A549 (cell line): ENCODE results near the gene ATAD3A. TPM values are rescaled to one million over a fixed set of nuclear protein-coding genes. Genes with fewer than 3 reads are reported as not detected.

Experiments used
- ATAC-seq, 2 experiments: fragments of 200-7000 bp in 1 of 2; fragments of >200 bp in 1 of 2; cut with Nextera tagmentation in 1 of 2; cut with Tn5 transposase in 1 of 2; 3 replicates each; pipeline versions ENCODE4 v1.8.0 to v1.9.1; 2018 to 2020; ENCODE audit warnings: mild to moderate bottlenecking in 1 of 2, moderate library complexity in 1 of 2
- CTCF ChIA-PET: fragments of 300-600 bp; sonication (Branson Sonifier 250); formaldehyde crosslinking; extraction: SDS; loops from one replicate; lab custom pipeline; 2021; ENCODE audit warnings: antibody characterized with exemption, inconsistent platforms; lab: Yijun Ruan, JAX
- POLR2A ChIA-PET: fragments of 350-600 bp; formaldehyde crosslinking; extraction: SDS; loops from one replicate; lab custom pipeline; 2021; ENCODE audit warnings: antibody characterized with exemption, inconsistent platforms; lab: Yijun Ruan, JAX
- DNase-seq, 2 experiments: peaks; one replicate each; pipeline versions ENCODE4 v3.0.0 to v3.0.0-alpha.2; 2011 to 2016; ENCODE audit warnings: low read depth in 1 of 2, low spot score in 1 of 2
- FAIRE-seq: peaks from 2 replicates; lab custom pipeline; 2011; peaks lifted over from hg19 to GRCh38; lab: Jason Lieb, UNC
- H3K27ac ChIP-seq, 2 experiments: fragments of >200 bp; sonication (Bioruptor Twin); formaldehyde crosslinking; 3 replicates each; pipeline ENCODE4 v1.5.1; 2016 to 2017
- H3K4me1 ChIP-seq: fragments of >200 bp; sonication (Bioruptor Twin); formaldehyde crosslinking; 3 replicates; pipeline ENCODE4 v1.6.1; 2016
- H3K4me2 ChIP-seq: fragments of >200 bp; sonication (Bioruptor Twin); formaldehyde crosslinking; 3 replicates; pipeline ENCODE4 v1.6.1; 2016
- H3K4me3 ChIP-seq: fragments of >200 bp; sonication (Bioruptor Twin); formaldehyde crosslinking; 3 replicates; pipeline ENCODE4 v1.5.1; 2016
- H3K9me3 ChIP-seq: fragments of >200 bp; sonication (Bioruptor Twin); formaldehyde crosslinking; 3 replicates; pipeline ENCODE4 v1.6.1; 2016
- BCL3 ChIP-seq: fragments of >200 bp; sonication (Bioruptor Twin); formaldehyde crosslinking; IDR thresholded peaks from 3 replicates; pipeline ENCODE4 v1.6.1; 2016
- CBX2 ChIP-seq: fragments of 200-600 bp; sonication (generic); IDR thresholded peaks from 2 replicates; pipeline ENCODE4 v1.6.1; 2016; ENCODE audit warnings: low read depth, mild to moderate bottlenecking, borderline replicate concordance
- CEBPB ChIP-seq, 2 experiments: fragments of >200 bp in 1 of 2; sonication (Bioruptor Twin) in 1 of 2; formaldehyde crosslinking in 1 of 2; IDR thresholded peaks; 2 replicates each; pipeline ENCODE4 v1.6.1; 2012 to 2016
- CHD4 ChIP-seq: fragments of 200-600 bp; sonication (generic); IDR thresholded peaks from 2 replicates; pipeline ENCODE4 v1.6.1; 2016; ENCODE audit warnings: antibody characterized with exemption, mild to moderate bottlenecking, borderline replicate concordance
- E2F6 ChIP-seq: IDR thresholded peaks from 2 replicates; pipeline ENCODE4 v1.6.1; 2012; ENCODE audit warnings: low read depth, borderline replicate concordance
- ELK1 ChIP-seq: fragments of 150-350 bp; IDR thresholded peaks from 2 replicates; pipeline ENCODE4 v1.6.1; 2014; ENCODE audit warnings: low read depth, mild to moderate bottlenecking, low read length
- FOSL2 ChIP-seq, 2 experiments: fragments of 450-650 bp in 1 of 2; fragments of >200 bp in 1 of 2; sonication (Bioruptor Twin) in 1 of 2; formaldehyde crosslinking; IDR thresholded peaks; 2 replicates each; pipeline versions ENCODE4 v1.5.0 to v1.6.1; 2016 to 2020; ENCODE audit warnings: mild to moderate bottlenecking in 1 of 2, moderate library complexity in 1 of 2
- GATA3 ChIP-seq: IDR thresholded peaks from 2 replicates; pipeline ENCODE4 v1.6.1; 2012; ENCODE audit warnings: borderline replicate concordance
- HMGXB4 ChIP-seq: fragments of 250-450 bp; sonication (Bioruptor Pico); IDR thresholded peaks from 2 replicates; pipeline ENCODE4 v1.5.0; 2021; ENCODE audit warnings: mild to moderate bottlenecking, moderate library complexity, borderline replicate concordance
- HOXB5 ChIP-seq: fragments of 250-450 bp; sonication (Bioruptor Pico); IDR thresholded peaks from 2 replicates; pipeline ENCODE4 v1.5.0; 2020; ENCODE audit warnings: mild to moderate bottlenecking, moderate library complexity
- JUN ChIP-seq, 2 experiments: fragments of >200 bp; sonication (Bioruptor Twin); formaldehyde crosslinking; IDR thresholded peaks; 2 replicates in 1 of 2; 3 replicates in 1 of 2; pipeline ENCODE4 v1.6.1; 2016 to 2017
- KDM1A ChIP-seq: fragments of 200-600 bp; sonication (generic); IDR thresholded peaks from 2 replicates; pipeline ENCODE4 v1.6.1; 2016; ENCODE audit warnings: low read depth, mild to moderate bottlenecking
- MAFK ChIP-seq: fragments of 450-650 bp; IDR thresholded peaks from 2 replicates; pipeline ENCODE4 v1.6.1; 2014; ENCODE audit not compliant: partially characterized antibody
- MAX ChIP-seq: IDR thresholded peaks from 2 replicates; pipeline ENCODE4 v1.6.1; 2012
- MAZ ChIP-seq: fragments of 150-350 bp; IDR thresholded peaks from 2 replicates; pipeline ENCODE4 v1.6.1; 2014; ENCODE audit warnings: antibody characterized with exemption, low read depth, low read length, borderline replicate concordance
- PHF8 ChIP-seq: fragments of 200-600 bp; sonication (generic); IDR thresholded peaks from 2 replicates; pipeline ENCODE4 v1.6.1; 2016; ENCODE audit warnings: low read depth, mild to moderate bottlenecking, antibody characterized with exemption, moderate library complexity, borderline replicate concordance
- RFX5 ChIP-seq: fragments of 450-650 bp; IDR thresholded peaks from 2 replicates; pipeline ENCODE4 v1.7.1; 2014; ENCODE audit warnings: antibody characterized with exemption, mild to moderate bottlenecking, moderate library complexity
- RNF2 ChIP-seq: fragments of 200-600 bp; sonication (generic); IDR thresholded peaks from 2 replicates; pipeline ENCODE4 v1.6.1; 2016; ENCODE audit warnings: low read depth, mild to moderate bottlenecking, antibody characterized with exemption, moderate library complexity, borderline replicate concordance
- SMC3 ChIP-seq: fragments of >200 bp; sonication (Bioruptor Twin); formaldehyde crosslinking; IDR thresholded peaks from 3 replicates; pipeline ENCODE4 v1.6.1; 2018; ENCODE audit warnings: inconsistent platforms
- TFCP2L1 ChIP-seq: fragments of 250-450 bp; sonication (Bioruptor Pico); IDR thresholded peaks from 2 replicates; pipeline ENCODE4 v1.5.0; 2021; ENCODE audit warnings: mild to moderate bottlenecking
- TP53 ChIP-seq: fragments of 250-450 bp; sonication (Bioruptor Pico); IDR thresholded peaks from 2 replicates; pipeline ENCODE4 v1.5.0; 2021; ENCODE audit warnings: mild to moderate bottlenecking, moderate library complexity
- USF2 ChIP-seq: fragments of 450-650 bp; IDR thresholded peaks from 2 replicates; pipeline ENCODE4 v1.6.1; 2014; ENCODE audit warnings: antibody characterized with exemption
- ZC3H11A ChIP-seq: fragments of 450-650 bp; IDR thresholded peaks from 2 replicates; pipeline ENCODE4 v1.6.1; 2014; ENCODE audit warnings: antibody characterized with exemption, mild to moderate bottlenecking
- ZNF302 ChIP-seq: fragments of 250-450 bp; sonication (Bioruptor Pico); IDR thresholded peaks from 2 replicates; pipeline ENCODE4 v1.9.0; 2021; ENCODE audit warnings: inconsistent platforms, mild to moderate bottlenecking, moderate library complexity
- ZSCAN20 ChIP-seq: fragments of 250-450 bp; sonication (Bioruptor Pico); IDR thresholded peaks from 2 replicates; pipeline ENCODE4 v1.8.0; 2022; ENCODE audit warnings: mild to moderate bottlenecking, moderate library complexity
- WGBS: methylation state at CpG from one replicate; pipeline ENCODE4 v1.1.6; 2017; ENCODE audit errors: missing lambda C conversion rate; 5-methylcytosine and 5-hydroxymethylcytosine counted together
- polyA plus RNA-seq, 4 experiments: library from polyadenylated mRNA; depleted of rRNA in 3 of 4; stranded (reverse); fragments of >200 nt; fragmentation: RNase III in 1 of 4; extraction: RNeasy Plus Mini Kit Qiagen cat#74134 plus additional on column Dnase treatment in 1 of 4; gene quantifications; 2 replicates in 3 of 4; 3 replicates in 1 of 4; pipeline ENCODE4 v1.2.3, GENCODE V29; 2011 to 2017

ATAD3A gene
- polyA plus RNA-seq, 2 of the 4 experiments (the other 2 are of a cell fraction), result 10.9 to 27.2 TPM

- TF ChIP-seq RFX5, result no peak
- TF ChIP-seq ZNF302 (CRISPR knock-in tag), result no peak
These were observed 31.1 kb downstream of the ATAD3A start (continued) for GRCh38 chr1:1542766-1543705.

- H3K4me1 ChIP-seq, result no peaks in the 10 kb centered on the region
- H3K4me2 ChIP-seq, result no peak overlapping the region
- ATAC-seq (no peak), DNase-seq (no peak), FAIRE-seq (no peak)
- TF ChIP-seq MAFK (no peak), HMGXB4 (no peak), MAZ (no peak), RNF2 (no peak), E2F6 (no peak), GATA3 (no peak), ZSCAN20 (CRISPR knock-in tag) (no peak), ZNF302 (CRISPR knock-in tag) (no peak), CEBPB (IDR thresholded peaks at IDR 0.05) (no peak), MAX (no peak), KDM1A (no peak)
- no peaks in the 10 kb centered on the region for H3K9me3 ChIP-seq
- ChIA-PET POLR2A (no interaction called here), CTCF (no interaction called here)
- H3K27ac ChIP-seq, result no peak overlapping the region
- H3K4me3 ChIP-seq, result no peak overlapping the region
- WGBS, result 85% methylated on average over 4 of the region's 19 CpGs
These were observed 31.7 kb downstream of the ATAD3A start for GRCh38 chr1:1543706-1544099.

- ChIA-PET CTCF (interaction anchor here (0.8 kb wide), 1 partner anchor 10 kb away, joined by 3 read pairs; no protein-coding TSS in a partner anchor), POLR2A (no interaction called here)
- DNase-seq (no peak), FAIRE-seq (no peak), ATAC-seq (no peak)
- Histone ChIP-seq H3K9me3 (no peaks in the 10 kb centered on the region), H3K27ac (no peak overlapping the region), H3K4me2 (no peak overlapping the region), H3K4me1 (no peaks in the 10 kb centered on the region), H3K4me3 (no peak overlapping the region)
- WGBS, result 95% methylated on average over 10 of the region's 10 CpGs
- TF ChIP-seq JUN (IDR thresholded peaks at IDR 0.05), result no peak
- TF ChIP-seq CHD4, result no peak
- TF ChIP-seq HMGXB4, result no peak
- TF ChIP-seq TFCP2L1 (CRISPR knock-in tag), result no peak
- no peak for TF ChIP-seq TP53
- TF ChIP-seq RFX5, result no peak
- TF ChIP-seq USF2, result no peak
- no peak for TF ChIP-seq FOSL2 (IDR thresholded peaks at IDR 0.05)
- TF ChIP-seq FOSL2 (CRISPR knock-in tag; IDR thresholded peaks at IDR 0.05), result no peak
- TF ChIP-seq SMC3, result no peak
- no peak for TF ChIP-seq HOXB5
- TF ChIP-seq ELK1, result no peak
- no peak for TF ChIP-seq BCL3
- no peak for TF ChIP-seq PHF8
- TF ChIP-seq CBX2, result no peak
- TF ChIP-seq ZC3H11A, result no peak
These were observed 32.6 kb downstream of the ATAD3A start for GRCh38 chr1:1544544-1544943.
